Peyer's patch (tissue), 4 donors: Measurements from ENCODE around the gene SORCS3. TPM values are rescaled to one million over a fixed set of nuclear protein-coding genes. Genes with fewer than 3 reads are reported as not detected.

Experiments used
- DNase-seq, 3 donors: peaks; one replicate each; pipeline ENCODE4 v3.0.0-alpha.2; 2017 to 2019
- H3K27ac ChIP-seq, 4 donors: fragments of 200-600 bp; sonication (generic); one replicate each; pipeline ENCODE4 v1.5.1; 2016 to 2019
- H3K27me3 ChIP-seq, 2 donors: fragments of 200-600 bp; sonication (generic); one replicate each; pipeline ENCODE4 v1.5.1; 2019
- H3K36me3 ChIP-seq, 3 donors: fragments of 200-600 bp; sonication (generic); one replicate each; pipeline ENCODE4 v1.5.1; 2016 to 2019
- H3K4me1 ChIP-seq, 4 donors: fragments of 200-600 bp; sonication (generic); one replicate each; pipeline ENCODE4 v1.5.1; 2016 to 2019
- H3K4me3 ChIP-seq, 4 donors: fragments of 200-600 bp; sonication (generic); 1 replicate in 3 of 4; 2 replicates in 1 of 4; pipeline ENCODE4 v1.5.1; 2016 to 2019; ENCODE audit warnings: mild to moderate bottlenecking in 1 of 4
- H3K9me3 ChIP-seq, 4 donors: fragments of 200-600 bp; sonication (generic); one replicate each; pipeline ENCODE4 v1.5.1; 2016 to 2019; ENCODE audit warnings: mild to moderate bottlenecking in 1 of 4
- CTCF ChIP-seq, 6 experiments: fragments of 450-650 bp in 4 of 6; fragments of 200-600 bp in 2 of 6; sonication (generic) in 1 of 6; IDR thresholded peaks; one replicate each; pipeline ENCODE4 v1.5.1; 2017 to 2019; ENCODE audit warnings: antibody characterized with exemption in 6 of 6, mild to moderate bottlenecking in 3 of 6, moderate library complexity in 1 of 6
- POLR2A ChIP-seq, 2 donors: fragments of 450-650 bp; IDR thresholded peaks; one replicate each; pipeline ENCODE4 v1.5.1; 2017; ENCODE audit warnings: antibody characterized with exemption in 2 of 2, mild to moderate bottlenecking in 2 of 2, moderate library complexity in 2 of 2
- total RNA-seq, 4 donors: library from RNA; depleted of rRNA; stranded (reverse); fragments of >200 nt; gene quantifications; one replicate each; pipeline ENCODE4 v1.1.0, GENCODE V29; 2016

The SORCS3 gene
- total RNA-seq, 4 donors from 2014 or later, result 0.27 to 0.66 TPM; not detected in 2

GRCh38 chr10:104980368-104980767 lies 339.3 kb downstream of the SORCS3 start:
- Histone ChIP-seq H3K27me3 (no peaks in the 10 kb centered on the region), H3K36me3 (no peaks in the 10 kb centered on the region), H3K27ac (no peak overlapping the region), H3K9me3 (no peaks in the 10 kb centered on the region), H3K4me3 (no peak overlapping the region), H3K4me1 (no peaks in the 10 kb centered on the region)
- DNase-seq, result no peak
- TF ChIP-seq POLR2A (IDR thresholded peaks at IDR 0.05) (no peak), CTCF (IDR thresholded peaks at IDR 0.05) (no peak)

GRCh38 chr10:104981995-104982394 lies 340.9 kb downstream of the SORCS3 start:
- Histone ChIP-seq H3K9me3 (no peaks in the 10 kb centered on the region), H3K27me3 (no peaks in the 10 kb centered on the region), H3K4me1 (no peaks in the 10 kb centered on the region), H3K36me3 (no peaks in the 10 kb centered on the region), H3K4me3 (no peak overlapping the region), H3K27ac (no peak overlapping the region)
- no peak for TF ChIP-seq CTCF (IDR thresholded peaks at IDR 0.05)
- no peak for TF ChIP-seq POLR2A (IDR thresholded peaks at IDR 0.05)
- no peak for DNase-seq

GRCh38 chr10:104988686-104989085 lies 347.6 kb downstream of the SORCS3 start:
- H3K27ac ChIP-seq, result no peak overlapping the region
- no peaks in the 10 kb centered on the region for H3K4me1 ChIP-seq
- H3K4me3 ChIP-seq, result no peak overlapping the region
- no peak for TF ChIP-seq CTCF (IDR thresholded peaks at IDR 0.05)
- TF ChIP-seq POLR2A (IDR thresholded peaks at IDR 0.05), result no peak
- DNase-seq, result no peak
- no peaks in the 10 kb centered on the region for H3K9me3 ChIP-seq
- no peaks in the 10 kb centered on the region for H3K36me3 ChIP-seq
- no peaks in the 10 kb centered on the region for H3K27me3 ChIP-seq

GRCh38 chr10:104989880-104990279 lies 348.8 kb downstream of the SORCS3 start:
- DNase-seq, result no peak
- Histone ChIP-seq H3K27ac (no peak overlapping the region), H3K36me3 (no peaks in the 10 kb centered on the region), H3K27me3 (no peaks in the 10 kb centered on the region), H3K4me1 (no peaks in the 10 kb centered on the region), H3K9me3 (no peaks in the 10 kb centered on the region), H3K4me3 (no peak overlapping the region)
- TF ChIP-seq CTCF (IDR thresholded peaks at IDR 0.05) (no peak), POLR2A (IDR thresholded peaks at IDR 0.05) (no peak)

- Histone ChIP-seq H3K27me3 (no peaks in the 10 kb centered on the region), H3K36me3 (no peaks in the 10 kb centered on the region), H3K4me1 (no peaks in the 10 kb centered on the region), H3K4me3 (no peak overlapping the region), H3K9me3 (no peaks in the 10 kb centered on the region), H3K27ac (no peak overlapping the region)
- DNase-seq, result no peak
- TF ChIP-seq CTCF (IDR thresholded peaks at IDR 0.05) (no peak), POLR2A (IDR thresholded peaks at IDR 0.05) (no peak)
Observed at GRCh38 chr10:104993085-104993484, 352.0 kb downstream of the SORCS3 start.

GRCh38 chr10:105001269-105001668 lies 360.2 kb downstream of the SORCS3 start:
- Histone ChIP-seq H3K27me3 (no peaks in the 10 kb centered on the region), H3K4me3 (no peak overlapping the region), H3K9me3 (no peaks in the 10 kb centered on the region), H3K27ac (no peak overlapping the region), H3K4me1 (no peaks in the 10 kb centered on the region), H3K36me3 (no peaks in the 10 kb centered on the region)
- DNase-seq, result no peak
- TF ChIP-seq POLR2A (IDR thresholded peaks at IDR 0.05), result no peak
- no peak for TF ChIP-seq CTCF (IDR thresholded peaks at IDR 0.05)
